Fibroblast of the aortic adventitia (primary cell): ENCODE data around the gene MED8. TPM values are rescaled to one million over a fixed set of nuclear protein-coding genes. Genes with fewer than 3 reads are reported as not detected.

Experiments used
- DNase-seq: peaks from one replicate; pipeline ENCODE4 v3.0.0-alpha.2; 2010; ENCODE audit warnings: low read depth
- H3K4me3 ChIP-seq: 2 replicates; pipeline ENCODE4 v1.5.1; 2011; ENCODE audit warnings: low read depth, mild to moderate bottlenecking, control low read depth, low read length, moderate library complexity
- CTCF ChIP-seq: IDR thresholded peaks from 2 replicates; pipeline ENCODE4 v1.5.1; 2011; ENCODE audit warnings: mild to moderate bottlenecking, low read length, control low read depth, inconsistent platforms; ENCODE audit not compliant: insufficient read depth
- total RNA-seq: library from RNA; depleted of rRNA; stranded (reverse); fragments of >200 nt; gene quantifications from 2 replicates; pipeline ENCODE4 v1.2.3, GENCODE V29; 2012; ENCODE audit warnings: low replicate concordance

MED8 gene
- total RNA-seq, 1 donor = 43.1 TPM

GRCh38 chr1:43421976-43422750 is 32.6 kb upstream of the MED8 start:
- DNase-seq = no peak
- H3K4me3 ChIP-seq = no peak overlapping the region
- no peak for TF ChIP-seq CTCF

- no peak overlapping the region for H3K4me3 ChIP-seq
- no peak for DNase-seq
- TF ChIP-seq CTCF = no peak
These were observed 31.8 kb upstream of the MED8 start for GRCh38 chr1:43421396-43421795.

- no peak for TF ChIP-seq CTCF
- no peak for DNase-seq
- no peak overlapping the region for H3K4me3 ChIP-seq
These were observed 31.3 kb upstream of the MED8 start for GRCh38 chr1:43420874-43421273.

GRCh38 chr1:43419627-43420425 is 30.2 kb upstream of the MED8 start:
- no peak for TF ChIP-seq CTCF
- DNase-seq = no peak
- no peak overlapping the region for H3K4me3 ChIP-seq

GRCh38 chr1:43418858-43419257 is 29.3 kb upstream of the MED8 start:
- no peak for TF ChIP-seq CTCF

GRCh38 chr1:43415901-43416300 is 26.3 kb upstream of the MED8 start:
- H3K4me3 ChIP-seq = no peak overlapping the region
- no peak for TF ChIP-seq CTCF
- DNase-seq = no peak

More at GRCh38 chr1:43418858-43419257, 29.3 kb upstream of the MED8 start:
- no peak overlapping the region for H3K4me3 ChIP-seq
- DNase-seq = no peak
